ENCODE measurements around the gene CFAP107. TPM values are rescaled to one million over a fixed set of nuclear protein-coding genes. Genes with fewer than 3 reads are reported as not detected.
A peak's percentile ranks its signal among the peaks of the same experiment; 100 is the strongest.
"Not testable (repeated sequence)": the region's sequence is repeated elsewhere in the genome, so short reads cannot be mapped to it uniquely, and the experiment has no call there.

Gene CFAP107
- total RNA-seq, 1 experiment from 2014 or later = not detected

- in situ Hi-C loops (cut with HindIII; ENCODE audit: low pct_unique_long_range_greater_than_20kb, low sequenced_read_pairs); DNase-seq (ENCODE audit: low read depth, low spot score): not testable (repeated sequence)
These were observed 14.9 kb upstream of the CFAP107 start for GRCh38 chr1:12731084-12731483.

- no peak for DNase-seq (ENCODE audit: low read depth, low spot score)
- in situ Hi-C loops (cut with HindIII; ENCODE audit: low pct_unique_long_range_greater_than_20kb, low sequenced_read_pairs) = no loop called here
These were observed 11.3 kb upstream of the CFAP107 start for GRCh38 chr1:12734651-12735050.

DNA sequence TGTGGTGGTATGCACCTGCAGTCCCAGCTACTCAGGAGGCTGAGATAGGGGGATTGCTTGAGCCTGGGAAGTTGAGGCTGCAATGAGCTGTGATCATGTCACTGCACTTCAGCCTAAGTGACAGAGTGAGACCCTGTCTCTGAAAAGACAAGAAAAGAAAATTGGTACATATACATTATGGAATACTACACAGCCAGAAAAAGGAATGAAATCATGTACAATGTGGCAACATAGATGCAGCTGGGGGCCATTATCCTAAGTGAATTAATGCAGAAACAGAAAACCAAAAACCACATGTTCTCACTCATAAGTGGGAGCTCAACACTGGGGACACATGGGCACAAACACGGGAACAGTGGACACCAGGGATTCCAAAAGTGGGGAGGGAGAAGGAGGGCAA is 7.1 kb upstream of the CFAP107 start:
- no peak for DNase-seq (ENCODE audit: low read depth, low spot score)
- in situ Hi-C loops (cut with HindIII; ENCODE audit: low pct_unique_long_range_greater_than_20kb, low sequenced_read_pairs) = no loop called here

DNA sequence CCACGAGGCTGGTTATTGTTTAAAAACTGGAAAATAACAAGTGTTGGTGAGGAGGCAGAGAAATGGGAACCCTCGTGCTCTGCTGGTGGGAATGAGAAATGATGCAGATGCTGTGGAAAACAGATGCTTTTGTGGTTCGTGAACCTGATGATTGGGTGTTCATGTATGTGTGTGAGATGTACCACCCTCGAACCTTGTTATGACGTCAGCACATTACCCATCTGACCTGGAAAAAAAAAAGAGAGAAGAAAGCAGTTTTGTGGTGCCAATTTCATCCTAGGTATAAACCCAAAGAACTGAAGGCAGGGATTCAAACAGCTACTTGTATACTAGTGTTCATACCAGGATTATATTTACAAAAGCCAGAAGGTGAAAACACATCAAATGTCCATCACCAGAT is 6.4 kb upstream of the CFAP107 start:
- in situ Hi-C loops (cut with HindIII; ENCODE audit: low pct_unique_long_range_greater_than_20kb, low sequenced_read_pairs) = no loop called here
- peak; percentile 4 for DNase-seq (ENCODE audit: low read depth, low spot score)

DNA sequence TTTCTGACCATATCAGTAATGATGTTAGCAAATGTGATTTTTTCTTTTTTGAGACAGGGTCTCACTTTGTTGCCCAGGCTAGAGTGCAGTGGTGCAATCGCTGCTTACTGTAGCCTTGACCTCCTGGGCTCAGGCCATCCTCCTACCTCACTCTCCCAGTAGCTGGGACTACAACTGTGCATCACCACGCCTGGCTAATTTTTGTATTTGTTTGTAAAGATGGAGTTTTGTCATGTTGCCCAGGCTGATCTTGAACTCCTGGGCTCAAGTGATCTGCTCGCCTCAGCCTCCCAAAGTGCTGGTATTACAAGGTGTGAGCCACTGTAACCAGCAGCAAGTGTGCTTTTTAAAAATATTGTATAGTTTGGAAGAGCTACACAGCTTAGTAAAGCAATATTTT is 4.1 kb upstream of the CFAP107 start:
- DNase-seq (ENCODE audit: low read depth, low spot score) = no peak
- in situ Hi-C loops (cut with HindIII; ENCODE audit: low pct_unique_long_range_greater_than_20kb, low sequenced_read_pairs) = no loop called here

DNA sequence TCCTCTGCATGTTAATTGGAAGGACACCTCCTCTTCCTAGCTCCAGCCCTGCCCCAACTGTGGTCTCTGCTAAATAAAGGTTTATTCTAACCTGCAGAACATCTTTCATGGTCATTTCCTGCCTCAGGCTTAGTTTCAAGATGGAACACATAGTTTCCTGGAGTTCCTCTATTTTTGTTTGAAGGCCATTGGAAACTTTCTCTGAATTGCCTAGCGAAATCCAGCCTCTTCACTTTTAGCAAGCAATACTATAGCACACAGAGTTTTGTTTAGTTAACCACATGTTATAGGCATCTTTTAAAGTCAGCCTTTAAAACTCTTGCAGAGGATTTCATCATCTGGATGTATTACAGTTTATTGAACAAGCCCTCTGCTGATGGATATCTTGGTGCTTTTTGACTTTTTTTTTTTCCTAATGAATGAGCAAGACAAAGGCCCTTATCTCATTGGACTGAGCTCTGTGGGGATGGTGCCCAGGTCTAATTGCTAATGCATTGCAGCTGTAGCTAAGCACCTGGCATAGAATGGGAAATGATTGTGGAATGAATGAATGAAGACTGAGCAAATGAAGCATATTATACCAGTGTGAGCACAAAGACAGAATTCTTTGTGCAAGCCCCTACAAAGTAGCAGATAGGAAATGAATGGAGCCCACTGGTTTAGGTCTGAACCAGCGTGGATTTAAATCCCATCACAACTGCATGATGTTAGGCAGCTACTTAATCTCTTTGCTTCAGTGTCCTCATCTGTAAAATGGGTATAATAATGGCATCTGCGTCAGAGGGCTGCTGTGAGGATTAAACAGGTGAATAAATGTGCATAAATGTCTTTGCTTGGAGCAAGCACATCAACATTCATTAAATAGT is 641 bp upstream of the CFAP107 start:
- DNase-seq (ENCODE audit: low read depth, low spot score) = no peak
- in situ Hi-C loops (cut with HindIII; ENCODE audit: low pct_unique_long_range_greater_than_20kb, low sequenced_read_pairs) = no loop called here

- DNase-seq (ENCODE audit: low read depth, low spot score) = no peak
- in situ Hi-C loops (cut with HindIII; ENCODE audit: low pct_unique_long_range_greater_than_20kb, low sequenced_read_pairs) = no loop called here
These were observed 2.9 kb downstream of the CFAP107 start for GRCh38 chr1:12748778-12749355.

DNA sequence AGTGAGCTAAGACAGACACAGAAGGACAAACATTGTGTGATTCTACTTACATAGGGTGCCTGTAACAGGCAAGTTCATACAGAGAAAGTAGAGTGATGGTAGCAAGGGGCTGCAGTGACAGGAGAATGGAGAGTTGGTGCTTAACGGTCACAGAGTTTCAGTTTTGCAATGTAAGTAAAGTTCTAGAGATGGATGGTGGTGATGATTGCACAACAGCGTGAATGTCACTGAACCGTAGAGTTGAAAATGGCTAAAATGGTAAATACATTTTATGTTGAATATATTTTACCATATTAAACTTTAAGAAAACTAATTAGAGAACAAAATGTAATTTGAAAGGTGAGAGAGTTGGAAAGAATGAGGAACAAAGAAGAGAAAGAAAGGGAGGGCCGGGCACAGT is 8.7 kb downstream of the CFAP107 start:
- in situ Hi-C loops (cut with HindIII; ENCODE audit: low pct_unique_long_range_greater_than_20kb, low sequenced_read_pairs) = no loop called here

DNA sequence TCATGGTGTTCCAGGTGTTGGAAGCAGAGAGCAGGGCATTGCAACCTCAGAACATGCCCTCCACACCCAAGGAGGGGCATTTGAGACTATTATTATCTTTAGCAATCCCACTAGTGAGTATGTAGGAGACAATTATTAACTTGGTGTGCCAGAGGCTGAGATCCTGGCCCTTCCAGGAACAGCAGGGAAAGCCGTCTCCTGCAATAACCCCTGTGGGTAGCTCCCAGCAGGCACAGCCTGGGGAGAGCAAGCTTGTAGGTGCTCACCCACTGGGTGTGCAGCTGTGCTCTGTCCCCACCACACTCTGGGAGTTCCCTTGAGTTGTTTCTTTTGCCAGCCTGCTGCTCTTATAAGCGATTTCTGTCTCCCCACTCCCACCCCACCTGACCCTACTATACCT is 10.3 kb downstream of the CFAP107 start:
- in situ Hi-C loops (cut with HindIII; ENCODE audit: low pct_unique_long_range_greater_than_20kb, low sequenced_read_pairs) = no loop called here
- no peak for DNase-seq (ENCODE audit: low read depth, low spot score)

More for the DNA sequence above, 8.7 kb downstream of the CFAP107 start:
- DNase-seq (ENCODE audit: low read depth, low spot score) = no peak

GRCh38 chr1:12756768-12757413 is 10.9 kb downstream of the CFAP107 start:
- in situ Hi-C loops (cut with HindIII; ENCODE audit: low pct_unique_long_range_greater_than_20kb, low sequenced_read_pairs) = no loop called here
- no peak for DNase-seq (ENCODE audit: low read depth, low spot score)

DNA sequence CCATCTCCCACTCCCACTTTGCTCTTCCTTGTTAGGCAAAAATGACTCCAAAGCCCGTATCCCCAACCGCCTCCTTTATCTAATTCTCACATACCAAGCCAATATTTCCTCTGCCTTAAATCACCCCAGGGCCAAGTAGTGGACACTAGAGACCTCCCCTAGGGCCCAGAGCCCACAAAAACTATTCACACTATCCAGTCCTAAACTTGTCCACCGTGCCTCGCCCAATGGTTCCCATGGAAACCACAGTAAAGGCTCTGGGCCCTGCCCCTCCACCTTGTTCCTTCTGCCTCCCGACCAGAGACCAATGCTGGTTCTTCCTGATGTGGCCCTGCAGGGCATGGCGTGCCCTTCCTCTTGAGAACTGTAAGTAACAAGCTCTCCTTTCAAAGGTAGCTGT is 11.8 kb downstream of the CFAP107 start:
- in situ Hi-C loops (cut with HindIII; ENCODE audit: low pct_unique_long_range_greater_than_20kb, low sequenced_read_pairs) = no loop called here
- DNase-seq (ENCODE audit: low read depth, low spot score) = no peak

- in situ Hi-C loops (cut with HindIII; ENCODE audit: low pct_unique_long_range_greater_than_20kb, low sequenced_read_pairs) = no loop called here
- DNase-seq (ENCODE audit: low read depth, low spot score) = peak; percentile 36
These were observed 14.3 kb downstream of the CFAP107 start for GRCh38 chr1:12760256-12760795.

GRCh38 chr1:12761781-12762180 is 15.8 kb downstream of the CFAP107 start:
- DNase-seq (ENCODE audit: low read depth, low spot score) = no peak
- in situ Hi-C loops (cut with HindIII; ENCODE audit: low pct_unique_long_range_greater_than_20kb, low sequenced_read_pairs) = no loop called here

DNA sequence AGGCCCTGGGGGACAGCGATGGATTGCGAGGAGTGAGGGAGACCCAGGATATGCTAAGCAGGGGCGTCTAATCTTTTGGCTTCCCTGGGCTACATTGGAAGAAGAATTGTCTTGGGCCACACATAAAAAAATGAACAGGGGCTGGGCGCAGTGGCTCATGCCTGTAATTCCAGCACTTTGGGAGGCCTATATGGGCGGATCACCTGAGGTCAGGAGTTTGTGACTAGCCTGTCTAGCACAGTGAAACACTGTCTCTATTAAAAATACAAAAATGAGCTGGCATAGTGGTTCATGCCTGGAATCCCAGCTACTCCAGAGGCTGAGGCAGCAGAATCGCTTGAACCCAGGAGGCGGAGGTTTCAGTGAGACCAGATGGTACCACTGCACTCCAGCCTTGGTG is 16.8 kb downstream of the CFAP107 start:
- DNase-seq (ENCODE audit: low read depth, low spot score) = no peak
- in situ Hi-C loops (cut with HindIII; ENCODE audit: low pct_unique_long_range_greater_than_20kb, low sequenced_read_pairs) = no loop called here

- no peak for DNase-seq (ENCODE audit: low read depth, low spot score)
- in situ Hi-C loops (cut with HindIII; ENCODE audit: low pct_unique_long_range_greater_than_20kb, low sequenced_read_pairs) = no loop called here
These were observed 17.5 kb downstream of the CFAP107 start for GRCh38 chr1:12763479-12763878.

- DNase-seq (ENCODE audit: low read depth, low spot score) = no peak
- in situ Hi-C loops (cut with HindIII; ENCODE audit: low pct_unique_long_range_greater_than_20kb, low sequenced_read_pairs) = no loop called here
These were observed 18.0 kb downstream of the CFAP107 start for GRCh38 chr1:12764016-12764415.

GRCh38 chr1:12769031-12769430 is 23.0 kb downstream of the CFAP107 start:
- in situ Hi-C loops (cut with HindIII; ENCODE audit: low pct_unique_long_range_greater_than_20kb, low sequenced_read_pairs) = no loop called here
- no peak for DNase-seq (ENCODE audit: low read depth, low spot score)

- in situ Hi-C loops (cut with HindIII; ENCODE audit: low pct_unique_long_range_greater_than_20kb, low sequenced_read_pairs) = no loop called here
- no peak for DNase-seq (ENCODE audit: low read depth, low spot score)
These were observed 24.0 kb downstream of the CFAP107 start for GRCh38 chr1:12769976-12770505.

Measured in SK-MEL-5 (cell line).